Thoracic aorta (tissue), 2 donors: ENCODE measurements around the gene NCOR1. TPM values are rescaled to one million over a fixed set of nuclear protein-coding genes. Genes with fewer than 3 reads are reported as not detected.

ENCODE experiments used
- ATAC-seq: fragments of 150-250 bp; one replicate; pipeline ENCODE4 v1.8.0; 2017; ENCODE audit warnings: low read depth; ENCODE audit not compliant: insufficient number of reproducible peaks, low FRiP score
- DNase-seq: peaks from one replicate; pipeline ENCODE4 v3.0.0-alpha.2; 2020; ENCODE audit warnings: low spot score
- H3K27ac ChIP-seq, 2 donors: fragments of 200-600 bp; sonication (generic); 1 replicate in 1 of 2; 2 replicates in 1 of 2; pipeline ENCODE4 v1.5.1; 2016; ENCODE audit warnings: mild to moderate bottlenecking in 2 of 2, moderate library complexity in 2 of 2
- H3K27me3 ChIP-seq: fragments of 200-600 bp; sonication (generic); replicated peaks from 2 replicates; pipeline ENCODE4 v1.6.0; 2016; ENCODE audit warnings: mild to moderate bottlenecking; ENCODE audit not compliant: insufficient read depth
- H3K36me3 ChIP-seq: fragments of 200-600 bp; sonication (generic); one replicate; pipeline ENCODE4 v1.5.1; 2016
- H3K4me1 ChIP-seq, 2 donors: fragments of 200-600 bp; sonication (generic); 1 replicate in 1 of 2; 2 replicates in 1 of 2; pipeline versions ENCODE4 v1.5.1 to v1.6.0; 2016; ENCODE audit warnings: low read depth in 2 of 2, mild to moderate bottlenecking in 1 of 2; ENCODE audit not compliant: control insufficient read depth in 1 of 2
- H3K4me3 ChIP-seq: fragments of 200-600 bp; sonication (generic); 2 replicates; pipeline ENCODE4 v1.5.1; 2016; ENCODE audit warnings: mild to moderate bottlenecking
- H3K9me3 ChIP-seq: fragments of 200-600 bp; sonication (generic); 2 replicates; pipeline ENCODE4 v1.5.1; 2016
- total RNA-seq, 2 donors: library from RNA; depleted of rRNA; stranded (reverse); fragments of >200 nt; gene quantifications; one replicate each; pipeline versions ENCODE4 v1.1.0 to v1.2.3, GENCODE V29; 2016
- TF ChIP-seq, protein P1 (sequence below): fragments of 200-600 bp; sonication (generic); IDR thresholded peaks from one replicate; pipeline ENCODE4 v1.5.1; 2019; ENCODE audit warnings: antibody characterized with exemption

The NCOR1 gene
- total RNA-seq, 2 donors from 2014 or later = 131 to 178 TPM

DNA sequence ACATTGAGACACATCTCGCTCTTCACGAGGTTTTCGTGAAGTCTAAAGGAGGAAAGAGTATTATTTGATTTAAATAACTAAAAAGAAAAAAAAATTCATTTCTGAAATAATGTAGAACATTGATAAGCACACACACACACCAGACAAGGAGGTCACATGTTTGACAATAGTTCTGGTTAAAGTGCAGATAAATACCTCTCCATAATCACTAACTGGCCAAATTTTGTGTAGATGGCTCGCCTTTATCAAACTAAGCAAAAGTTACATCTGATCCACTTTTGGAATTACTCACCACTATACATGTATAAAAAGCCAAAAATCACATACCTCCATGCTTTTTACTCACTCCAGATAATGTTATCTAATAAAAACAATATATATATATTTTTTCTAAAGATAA is 106.5 kb downstream of the NCOR1 start:
- no peaks in the 10 kb centered on the region for H3K27me3 ChIP-seq
- no peak overlapping the region for H3K27ac ChIP-seq
- H3K4me1 ChIP-seq = no peaks in the 10 kb centered on the region
- peaks cover 4% of the 10 kb centered on the region for H3K36me3 ChIP-seq
- H3K9me3 ChIP-seq = no peaks in the 10 kb centered on the region
- no peak for ATAC-seq
- DNase-seq = no peak
- H3K4me3 ChIP-seq = no peak overlapping the region
- TF ChIP-seq, protein P1, sequence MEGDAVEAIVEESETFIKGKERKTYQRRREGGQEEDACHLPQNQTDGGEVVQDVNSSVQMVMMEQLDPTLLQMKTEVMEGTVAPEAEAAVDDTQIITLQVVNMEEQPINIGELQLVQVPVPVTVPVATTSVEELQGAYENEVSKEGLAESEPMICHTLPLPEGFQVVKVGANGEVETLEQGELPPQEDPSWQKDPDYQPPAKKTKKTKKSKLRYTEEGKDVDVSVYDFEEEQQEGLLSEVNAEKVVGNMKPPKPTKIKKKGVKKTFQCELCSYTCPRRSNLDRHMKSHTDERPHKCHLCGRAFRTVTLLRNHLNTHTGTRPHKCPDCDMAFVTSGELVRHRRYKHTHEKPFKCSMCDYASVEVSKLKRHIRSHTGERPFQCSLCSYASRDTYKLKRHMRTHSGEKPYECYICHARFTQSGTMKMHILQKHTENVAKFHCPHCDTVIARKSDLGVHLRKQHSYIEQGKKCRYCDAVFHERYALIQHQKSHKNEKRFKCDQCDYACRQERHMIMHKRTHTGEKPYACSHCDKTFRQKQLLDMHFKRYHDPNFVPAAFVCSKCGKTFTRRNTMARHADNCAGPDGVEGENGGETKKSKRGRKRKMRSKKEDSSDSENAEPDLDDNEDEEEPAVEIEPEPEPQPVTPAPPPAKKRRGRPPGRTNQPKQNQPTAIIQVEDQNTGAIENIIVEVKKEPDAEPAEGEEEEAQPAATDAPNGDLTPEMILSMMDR = no peak

DNA sequence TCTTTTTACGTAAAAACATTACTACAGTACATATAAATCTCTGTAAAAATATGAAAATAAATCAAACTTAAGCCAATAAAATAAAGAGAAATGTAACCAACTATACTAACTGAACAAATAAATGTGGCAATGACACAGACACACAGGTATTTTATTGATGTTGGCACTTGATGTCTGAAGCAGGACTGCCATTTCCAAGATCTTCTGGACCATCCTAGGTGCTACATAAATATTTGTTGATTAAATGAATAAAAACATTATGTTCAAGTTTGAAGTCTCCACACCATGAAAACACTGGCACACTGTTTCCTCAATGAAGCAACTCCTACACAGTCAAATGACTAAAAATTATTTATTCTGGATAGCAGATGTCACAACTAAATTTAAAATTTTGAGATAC is 106.9 kb downstream of the NCOR1 start:
- DNase-seq (no peak), ATAC-seq (no peak)
- Histone ChIP-seq H3K4me3 (no peak overlapping the region), H3K4me1 (no peaks in the 10 kb centered on the region), H3K36me3 (peaks cover 4% of the 10 kb centered on the region), H3K27ac (no peak overlapping the region), H3K9me3 (no peaks in the 10 kb centered on the region), H3K27me3 (no peaks in the 10 kb centered on the region)
- TF ChIP-seq, protein P1 = no peak

DNA sequence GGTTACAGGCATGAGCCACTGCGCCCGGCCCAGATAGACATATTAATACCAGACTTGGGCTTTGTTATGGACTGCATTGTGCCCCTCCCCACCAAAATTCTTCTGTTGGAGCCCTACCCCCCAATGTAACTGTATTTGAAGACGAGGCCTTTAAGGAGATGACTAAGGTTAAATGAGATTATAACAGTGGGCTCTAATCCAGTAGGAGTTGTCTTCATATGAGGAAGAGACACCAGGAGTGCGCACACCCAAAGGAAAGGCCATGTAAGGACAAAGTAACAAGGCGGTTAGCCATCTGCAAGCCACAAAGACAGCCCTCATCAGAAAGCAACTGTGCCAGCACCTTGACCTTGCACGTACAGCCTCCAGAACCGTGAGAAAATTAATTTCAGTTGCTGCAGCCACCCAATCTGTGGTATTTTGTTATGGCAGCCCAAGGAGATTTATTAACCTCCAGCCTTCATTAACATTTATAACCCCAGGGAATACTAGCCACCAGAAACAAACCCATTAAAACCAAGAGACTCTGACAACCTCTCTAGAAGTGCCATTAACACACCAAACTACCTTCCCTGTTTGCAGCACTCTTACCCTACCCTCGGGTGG is 108.1 kb downstream of the NCOR1 start:
- no peaks in the 10 kb centered on the region for H3K9me3 ChIP-seq
- H3K27ac ChIP-seq = no peak overlapping the region
- no peaks in the 10 kb centered on the region for H3K4me1 ChIP-seq
- H3K4me3 ChIP-seq = no peak overlapping the region
- H3K27me3 ChIP-seq = no peaks in the 10 kb centered on the region
- H3K36me3 ChIP-seq = no peaks in the 10 kb centered on the region
- ATAC-seq = no peak
- TF ChIP-seq, protein P1 = no peak
- no peak for DNase-seq

DNA sequence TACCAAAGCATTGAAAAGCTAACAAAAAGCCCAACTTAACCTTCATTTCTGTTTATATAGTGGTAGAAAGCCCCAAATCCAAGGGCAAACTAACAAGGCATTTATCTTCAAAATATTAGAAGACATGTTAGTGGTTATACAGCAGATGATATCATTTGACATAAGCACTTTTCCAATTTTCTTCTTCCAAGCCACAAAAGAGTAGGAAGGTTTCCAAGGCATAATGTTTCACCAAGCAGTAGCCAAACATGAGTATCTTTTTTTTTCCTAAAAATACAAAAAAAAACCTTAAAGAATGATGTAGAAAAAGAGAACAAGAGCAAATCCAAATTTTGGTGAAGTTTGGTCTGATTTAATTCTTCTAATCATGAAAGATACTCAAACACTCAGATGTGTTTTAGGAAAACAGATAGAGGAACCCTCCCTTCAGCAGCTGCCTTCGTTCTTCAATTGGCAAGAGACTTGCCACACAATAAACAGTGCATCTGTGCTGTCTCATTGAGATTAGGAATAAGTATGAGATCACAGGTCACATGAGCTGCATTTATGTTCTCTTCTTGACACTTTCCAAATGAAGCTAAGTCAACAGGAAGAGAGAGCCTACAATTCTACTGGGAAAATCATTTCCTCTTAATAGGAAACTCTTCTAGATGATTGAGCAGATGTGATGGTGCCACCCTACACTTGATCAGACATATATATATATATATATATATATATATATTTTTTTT is 109.0 kb downstream of the NCOR1 start:
- Histone ChIP-seq H3K4me1 (no peaks in the 10 kb centered on the region), H3K9me3 (no peaks in the 10 kb centered on the region), H3K27ac (no peak overlapping the region), H3K27me3 (no peaks in the 10 kb centered on the region), H3K4me3 (no peak overlapping the region), H3K36me3 (peaks cover 4% of the 10 kb centered on the region)
- ATAC-seq (no peak), DNase-seq (no peak)
- TF ChIP-seq, protein P1 = no peak

DNA sequence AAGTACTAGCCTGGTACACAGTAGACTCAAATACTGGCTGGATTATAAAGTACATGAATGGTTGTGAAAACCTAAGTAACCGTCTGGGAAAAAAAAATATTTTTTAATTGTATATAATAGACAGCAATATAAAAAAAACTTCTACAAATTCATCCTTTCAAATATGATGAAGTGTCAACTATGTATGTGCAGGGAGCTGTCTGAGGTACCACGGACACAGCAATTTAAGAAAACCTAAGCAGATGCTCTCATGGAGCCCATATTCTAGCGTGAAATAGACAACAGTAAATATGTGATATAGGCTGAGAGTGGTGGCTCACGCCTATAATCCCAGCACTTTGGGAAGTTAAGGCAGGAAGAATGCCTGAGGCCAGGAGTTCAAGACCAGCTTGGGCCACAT is 111.1 kb downstream of the NCOR1 start:
- peaks cover 15% of the 10 kb centered on the region for H3K36me3 ChIP-seq
- H3K27me3 ChIP-seq = no peaks in the 10 kb centered on the region
- H3K4me3 ChIP-seq = no peak overlapping the region
- DNase-seq (no peak), ATAC-seq (no peak)
- no peaks in the 10 kb centered on the region for H3K9me3 ChIP-seq
- no peak overlapping the region for H3K27ac ChIP-seq
- TF ChIP-seq, protein P1 = no peak
- H3K4me1 ChIP-seq = no peaks in the 10 kb centered on the region
